Astrocyte (in vitro differentiated cells and primary cell): ENCODE data around the gene PROSER2.

Experiments
- CTCF ChIP-seq: IDR thresholded peaks from 2 replicates; pipeline ENCODE4 v1.5.1; 2011; ENCODE audit warnings: low read depth, mild to moderate bottlenecking, inconsistent platforms, low read length, moderate library complexity; ENCODE audit not compliant: insufficient read depth
- EZH2 ChIP-seq: IDR thresholded peaks from 2 replicates; pipeline ENCODE4 v1.6.1; 2012; ENCODE audit warnings: mild to moderate bottlenecking, low read length, inconsistent platforms; ENCODE audit not compliant: insufficient read depth

- no peak for TF ChIP-seq CTCF
- TF ChIP-seq EZH2, result no peak
These were observed 73.5 kb downstream of the PROSER2 start for GRCh38 chr10:11896549-11897200.
